CD4-positive, alpha-beta T cell treated with Interleukin-1 beta for 1 hour (primary cell): ENCODE results near the gene STXBP5L.
"Not testable (repeated sequence)": the region's sequence is repeated elsewhere in the genome, so short reads cannot be mapped to it uniquely, and the experiment has no call there.

Source experiments
- DNase-seq, 2 donors: peaks; one replicate each; pipeline ENCODE4 v3.0.0-alpha.2; 2020 to 2022

Gene STXBP5L

GRCh38 chr3:121232309-121233225, 324.6 kb downstream of the STXBP5L start:
- DNase-seq, result no peak

- no peak for DNase-seq
Observed at GRCh38 chr3:121243208-121243607, 335.2 kb downstream of the STXBP5L start.

- no peak for DNase-seq
Observed at GRCh38 chr3:121252676-121253075, 344.7 kb downstream of the STXBP5L start.

- no peak for DNase-seq
Observed at GRCh38 chr3:121269389-121269788, 361.4 kb downstream of the STXBP5L start.

GRCh38 chr3:121274411-121274810, 366.4 kb downstream of the STXBP5L start:
- no peak for DNase-seq

- no peak for DNase-seq
Observed at GRCh38 chr3:121295452-121295851, 387.4 kb downstream of the STXBP5L start.

GRCh38 chr3:121295979-121296378, 388.0 kb downstream of the STXBP5L start:
- no peak for DNase-seq

GRCh38 chr3:121324320-121324719, 416.3 kb downstream of the STXBP5L start:
- DNase-seq, result no peak

GRCh38 chr3:121330118-121330517, 422.1 kb downstream of the STXBP5L start:
- no peak for DNase-seq

- DNase-seq, result no peak
Observed at GRCh38 chr3:121330634-121331033, 422.6 kb downstream of the STXBP5L start.

GRCh38 chr3:121355960-121356359, 448.0 kb downstream of the STXBP5L start:
- not testable (repeated sequence) for DNase-seq

GRCh38 chr3:121362035-121362734, 454.2 kb downstream of the STXBP5L start:
- no peak for DNase-seq

GRCh38 chr3:121388308-121388707, 480.3 kb downstream of the STXBP5L start:
- not testable (repeated sequence) for DNase-seq

GRCh38 chr3:121395967-121396366, 488.0 kb downstream of the STXBP5L start:
- DNase-seq, result not testable (repeated sequence)

- not testable (repeated sequence) for DNase-seq
Observed at GRCh38 chr3:121398051-121398450, 490.0 kb downstream of the STXBP5L start.

GRCh38 chr3:121399820-121400219, 491.8 kb downstream of the STXBP5L start:
- DNase-seq, result no peak

- no peak for DNase-seq
Observed at GRCh38 chr3:121405631-121406030, 497.6 kb downstream of the STXBP5L start.

GRCh38 chr3:121411523-121411922, 503.5 kb downstream of the STXBP5L start:
- no peak for DNase-seq

GRCh38 chr3:121414924-121415323, 506.9 kb downstream of the STXBP5L start:
- DNase-seq, result no peak

- DNase-seq, result no peak
Observed at GRCh38 chr3:121418182-121418581, 510.2 kb downstream of the STXBP5L start.

GRCh38 chr3:121424549-121424948, 516.5 kb downstream of the STXBP5L start:
- no peak for DNase-seq

- DNase-seq, result no peak
Observed at GRCh38 chr3:121430664-121431215, 522.7 kb downstream of the STXBP5L start.

- DNase-seq, result peak; percentile 46 to 77
Observed at GRCh38 chr3:121431726-121432517, 523.9 kb downstream of the STXBP5L start.
